ENCODE measurements around the gene PCAT6. TPM values are rescaled to one million over a fixed set of nuclear protein-coding genes. Genes with fewer than 3 reads are reported as not detected.

PCAT6 gene
- polyA plus RNA-seq, 3 donors from 2014 or later, result 0.73 TPM; not detected in 2

- H3K9me3 Mint-ChIP-seq, result no peaks in the 10 kb centered on the region
- H3K4me3 Mint-ChIP-seq, result no peak overlapping the region
- peaks cover 0 to under 1% (median 0%) of the 10 kb centered on the region in 3 donors for H3K27me3 Mint-ChIP-seq (ENCODE audit: low read depth in 3 of 3)
- no peak overlapping the region for H3K27ac Mint-ChIP-seq
- no peak for DNase-seq
- peaks cover 36 to 62% of the 10 kb centered on the region in 2 donors for H3K4me1 Mint-ChIP-seq
- no peaks in the 10 kb centered on the region for H3K36me3 Mint-ChIP-seq
Measured at GRCh38 chr1:202801175-202801574, 9.6 kb upstream of the PCAT6 start.

GRCh38 chr1:202802034-202802433, 8.7 kb upstream of the PCAT6 start:
- Mint-ChIP-seq H3K9me3 (no peaks in the 10 kb centered on the region), H3K27me3 (ENCODE audit: low read depth in 3 of 3) (peaks cover 0 to 4% (median 2%) of the 10 kb centered on the region in 3 donors), H3K27ac (no peak overlapping the region), H3K4me1 (peaks cover 45 to 64% of the 10 kb centered on the region in 2 donors), H3K36me3 (no peaks in the 10 kb centered on the region), H3K4me3 (no peak overlapping the region)
- DNase-seq, result no peak

- H3K4me3 Mint-ChIP-seq, result no peak overlapping the region
Measured at GRCh38 chr1:202802998-202803932, 7.5 kb upstream of the PCAT6 start.

DNA sequence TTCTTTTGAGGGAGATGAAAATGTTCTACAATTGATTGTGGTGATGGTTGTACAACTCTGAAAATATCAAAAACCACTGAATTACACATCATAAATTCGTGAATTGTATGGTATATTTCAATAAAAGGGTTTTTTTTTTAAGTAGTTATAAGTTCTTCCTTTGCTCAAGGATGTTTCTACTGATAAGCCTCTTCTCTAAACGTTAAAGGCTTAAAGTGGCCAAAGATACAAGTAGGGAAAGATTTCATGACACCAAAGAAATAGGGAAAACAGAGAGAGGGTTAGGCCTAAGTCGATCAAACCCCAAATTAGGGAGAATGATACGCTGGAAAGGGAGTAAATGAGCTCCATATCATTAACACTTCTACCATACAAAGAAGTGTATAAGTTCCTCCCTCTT, 6.6 kb upstream of the PCAT6 start:
- Mint-ChIP-seq H3K36me3 (no peaks in the 10 kb centered on the region), H3K4me1 (peaks cover 42 to 64% of the 10 kb centered on the region in 2 donors), H3K4me3 (no peak overlapping the region), H3K27ac (no peak overlapping the region), H3K27me3 (ENCODE audit: low read depth in 3 of 3) (peaks cover 2 to 10% (median 6%) of the 10 kb centered on the region in 3 donors), H3K9me3 (no peaks in the 10 kb centered on the region)
- no peak for DNase-seq

More at GRCh38 chr1:202802998-202803932, 7.5 kb upstream of the PCAT6 start:
- Mint-ChIP-seq H3K9me3 (no peaks in the 10 kb centered on the region), H3K4me1 (peaks cover 40 to 56% of the 10 kb centered on the region in 2 donors), H3K27me3 (ENCODE audit: low read depth in 3 of 3) (peaks cover 2 to 6% (median 3%) of the 10 kb centered on the region in 3 donors), H3K36me3 (no peaks in the 10 kb centered on the region), H3K27ac (no peak overlapping the region)
- no peak for DNase-seq

GRCh38 chr1:202805886-202806844, 4.6 kb upstream of the PCAT6 start:
- DNase-seq, result no peak
- peaks cover 48 to 77% of the 10 kb centered on the region in 2 donors for H3K4me1 Mint-ChIP-seq
- peak overlapping the region; percentile 87 to 91 (median 90) for H3K4me3 Mint-ChIP-seq
- H3K36me3 Mint-ChIP-seq, result no peaks in the 10 kb centered on the region
- H3K27me3 Mint-ChIP-seq (ENCODE audit: low read depth in 3 of 3), result peaks cover 2 to 16% (median 8%) of the 10 kb centered on the region in 3 donors
- no peaks in the 10 kb centered on the region for H3K9me3 Mint-ChIP-seq
- H3K27ac Mint-ChIP-seq, result peak overlapping the region; percentile 37 to 91 (median 84)

DNA sequence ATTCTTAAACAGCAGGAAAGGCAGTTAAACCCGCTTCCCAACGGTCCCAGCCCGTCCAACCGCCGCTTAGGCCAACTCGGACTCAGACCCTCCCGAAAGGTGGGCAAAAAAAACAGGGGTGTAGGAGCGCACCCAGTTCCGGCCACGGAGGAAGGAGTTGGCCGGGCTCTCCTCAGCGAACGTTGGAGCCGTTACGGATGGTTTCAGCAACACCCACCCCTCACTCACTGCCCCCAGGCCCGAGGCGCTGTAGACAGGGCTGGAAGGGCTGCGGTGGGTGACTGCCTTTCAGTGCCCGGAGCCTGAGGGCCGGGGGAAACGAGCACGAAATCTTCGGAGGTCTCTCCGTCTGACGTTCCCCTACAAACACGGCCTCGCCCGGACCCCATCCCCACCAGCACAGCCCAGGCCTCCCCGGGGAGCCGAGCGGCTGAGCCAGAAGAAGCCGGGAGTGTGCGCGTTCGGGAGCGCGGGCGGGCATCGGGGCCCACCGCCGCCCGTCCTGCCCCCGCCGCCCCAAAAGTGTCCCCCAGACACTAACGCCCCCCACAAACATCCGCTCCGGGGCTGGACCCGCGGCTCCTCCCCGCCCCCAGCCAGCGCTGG, 3.8 kb upstream of the PCAT6 start:
- peaks cover 2 to 17% (median 11%) of the 10 kb centered on the region in 3 donors for H3K27me3 Mint-ChIP-seq (ENCODE audit: low read depth in 3 of 3)
- peak; percentile 14 to 25 (median 20) for DNase-seq
- no peaks in the 10 kb centered on the region for H3K9me3 Mint-ChIP-seq
- peaks cover 52 to 76% of the 10 kb centered on the region in 2 donors for H3K4me1 Mint-ChIP-seq
- no peaks in the 10 kb centered on the region for H3K36me3 Mint-ChIP-seq
- peak overlapping the region; percentile 87 to 91 (median 90) for H3K4me3 Mint-ChIP-seq
- peak overlapping the region; percentile 35 to 91 (median 84) for H3K27ac Mint-ChIP-seq

DNA sequence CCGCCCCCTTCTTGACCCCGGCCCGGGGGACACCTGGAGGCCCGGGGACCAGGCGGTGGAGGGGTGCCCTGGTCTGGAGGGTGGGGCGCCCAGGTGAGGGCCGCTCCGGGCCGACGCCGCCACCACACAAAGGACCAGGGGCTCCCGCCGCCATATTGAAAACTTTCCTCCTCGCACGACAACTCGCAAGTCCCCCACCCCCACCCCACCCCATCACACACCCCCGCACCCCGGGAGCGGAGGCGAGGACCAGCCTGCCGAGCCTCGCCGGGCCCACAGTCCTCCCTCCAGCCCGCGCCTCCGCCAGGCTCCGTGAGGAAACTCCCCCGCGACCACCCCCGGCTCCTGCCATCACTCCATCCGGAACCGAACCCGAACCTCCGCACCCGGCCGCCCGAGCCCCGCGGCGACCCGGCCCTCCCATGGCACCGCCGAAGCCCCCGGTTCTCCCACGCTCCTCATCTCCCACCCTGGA, 3.3 kb upstream of the PCAT6 start:
- H3K27ac Mint-ChIP-seq, result peak overlapping the region in 2 of 6 donors; percentile 22 to 87
- H3K4me1 Mint-ChIP-seq, result peaks cover 51 to 74% of the 10 kb centered on the region in 2 donors
- peaks cover 2 to 19% (median 13%) of the 10 kb centered on the region in 3 donors for H3K27me3 Mint-ChIP-seq (ENCODE audit: low read depth in 3 of 3)
- H3K9me3 Mint-ChIP-seq, result no peaks in the 10 kb centered on the region
- DNase-seq, result peak in 2 of 3 donors; percentile 16 to 21
- no peaks in the 10 kb centered on the region for H3K36me3 Mint-ChIP-seq
- peak overlapping the region; percentile 87 to 97 (median 91) for H3K4me3 Mint-ChIP-seq

GRCh38 chr1:202807926-202808757, 2.6 kb upstream of the PCAT6 start, which contains the start of gene KDM5B:
KDM5B (minus strand) TSS chr1:202808421; CDS start chr1:202808305, 116 bp downstream.
- Mint-ChIP-seq H3K27me3 (ENCODE audit: low read depth in 3 of 3) (peaks cover 2 to 19% (median 13%) of the 10 kb centered on the region in 3 donors), H3K27ac (peak within 1 kb of the TSS; percentile 65 to 89 (median 86)), H3K4me1 (peaks cover 44 to 67% of the 10 kb centered on the region in 2 donors), H3K9me3 (no peaks in the 10 kb centered on the region), H3K36me3 (no peaks in the 10 kb centered on the region), H3K4me3 (peak within 1 kb of the TSS; percentile 87 to 97 (median 91))
- DNase-seq, result peak; percentile 57 to 63 (median 59)

DNA sequence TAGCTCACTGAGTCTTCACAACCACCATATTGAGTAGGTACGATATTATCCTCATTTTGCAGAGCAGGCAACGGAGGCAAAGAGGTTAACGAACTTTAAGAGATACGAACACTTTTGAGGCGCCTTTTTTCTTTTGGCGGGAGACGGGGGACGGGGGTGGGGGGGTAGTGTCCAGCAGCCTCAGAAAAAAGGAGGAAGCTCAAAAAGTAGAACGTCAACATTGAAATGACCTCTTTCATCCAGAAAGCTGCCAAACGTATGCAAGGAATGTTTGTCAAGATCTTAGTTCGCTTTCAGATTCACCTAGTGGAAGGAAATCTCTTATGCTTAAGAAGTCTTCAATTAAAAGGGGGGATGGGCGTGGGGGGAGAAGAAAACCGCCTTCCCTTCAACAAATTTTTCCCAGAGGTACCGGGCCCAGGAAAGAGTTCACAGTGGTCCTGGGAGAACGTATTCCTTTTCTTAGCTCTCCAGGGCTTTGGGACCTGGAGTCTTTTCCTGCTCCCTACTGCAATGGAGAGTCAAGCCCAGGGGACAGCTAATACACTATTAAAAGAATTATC, 1.1 kb upstream of the PCAT6 start:
- DNase-seq, result no peak
- Mint-ChIP-seq H3K4me1 (peaks cover 44 to 59% of the 10 kb centered on the region in 2 donors), H3K4me3 (peak overlapping the region; percentile 91 to 98 (median 97)), H3K9me3 (no peaks in the 10 kb centered on the region), H3K36me3 (no peaks in the 10 kb centered on the region), H3K27me3 (ENCODE audit: low read depth in 3 of 3) (peaks cover 2 to 19% (median 13%) of the 10 kb centered on the region in 3 donors), H3K27ac (peak overlapping the region in 5 of 6 donors; percentile 77 to 92 (median 89))

DNA sequence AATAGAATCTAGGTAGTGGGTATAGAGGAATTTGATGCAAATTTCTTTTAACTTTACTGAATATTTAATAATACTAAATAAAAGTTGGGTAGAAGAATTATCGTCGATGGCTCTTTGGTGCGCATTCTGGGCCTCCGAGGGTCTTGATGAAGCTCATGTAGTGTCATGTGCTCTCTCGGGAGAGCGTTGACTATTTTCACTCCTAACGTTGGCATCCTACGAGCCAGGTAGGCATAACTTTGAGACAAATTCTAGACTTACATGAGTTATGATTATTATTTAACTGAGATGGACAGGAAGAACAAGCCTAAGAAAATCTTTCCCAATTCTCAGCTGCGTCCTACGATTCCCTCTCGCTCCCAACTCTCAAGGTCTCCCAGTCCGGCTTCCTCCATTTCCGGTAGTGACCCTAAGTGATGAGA, 550 bp upstream of the PCAT6 start:
- peaks cover 2 to 19% (median 16%) of the 10 kb centered on the region in 3 donors for H3K27me3 Mint-ChIP-seq (ENCODE audit: low read depth in 3 of 3)
- H3K4me1 Mint-ChIP-seq, result peaks cover 44 to 54% of the 10 kb centered on the region in 2 donors
- H3K36me3 Mint-ChIP-seq, result no peaks in the 10 kb centered on the region
- no peaks in the 10 kb centered on the region for H3K9me3 Mint-ChIP-seq
- H3K27ac Mint-ChIP-seq, result peak overlapping the region; percentile 86 to 95 (median 92)
- no peak for DNase-seq
- peak overlapping the region; percentile 88 to 98 (median 92) for H3K4me3 Mint-ChIP-seq

GRCh38 chr1:202811296-202812175, 782 bp downstream of the PCAT6 start:
- H3K36me3 Mint-ChIP-seq, result no peaks in the 10 kb centered on the region
- H3K9me3 Mint-ChIP-seq, result no peaks in the 10 kb centered on the region
- DNase-seq, result peak in 1 of 3 donors; percentile 44

More at GRCh38 chr1:202811296-202812175, 782 bp downstream of the PCAT6 start:
- Mint-ChIP-seq H3K27me3 (ENCODE audit: low read depth in 3 of 3) (peaks cover 2 to 16% (median 15%) of the 10 kb centered on the region in 3 donors), H3K4me1 (peaks cover 31 to 40% of the 10 kb centered on the region in 2 donors), H3K4me3 (peak overlapping the region; percentile 88 to 98 (median 96)), H3K27ac (peak overlapping the region; percentile 41 to 92 (median 92))

All from immature natural killer cell (primary cell).